Trophoblast cell (in vitro differentiated cells and primary cell): Measurements from ENCODE around the gene LETMD1.
A peak's percentile ranks its signal among the peaks of the same experiment; 100 is the strongest.

Source experiments
- DNase-seq, 2 donors: peaks; one replicate each; pipeline ENCODE4 v3.0.0-alpha.2; 2016
- H2AFZ ChIP-seq: 2 replicates; pipeline ENCODE4 v1.6.1; 2013; ENCODE audit warnings: low read length, moderate library complexity, mild to moderate bottlenecking; ENCODE audit not compliant: insufficient read depth, poor library complexity
- H2AK5ac ChIP-seq: 2 replicates; pipeline ENCODE4 v1.6.1; 2013; ENCODE audit warnings: mild to moderate bottlenecking, low read length
- H2BK120ac ChIP-seq: 2 replicates; pipeline ENCODE4 v1.6.1; 2013; ENCODE audit warnings: low read length, mild to moderate bottlenecking, moderate library complexity; ENCODE audit not compliant: insufficient read depth, poor library complexity
- H2BK12ac ChIP-seq: 2 replicates; pipeline ENCODE4 v1.6.1; 2013; ENCODE audit warnings: mild to moderate bottlenecking, low read length, moderate library complexity
- H2BK5ac ChIP-seq: 2 replicates; pipeline ENCODE4 v1.6.1; 2013; ENCODE audit warnings: low read length, low read depth, moderate library complexity, mild to moderate bottlenecking; ENCODE audit not compliant: poor library complexity
- H3K14ac ChIP-seq: 2 replicates; pipeline ENCODE4 v1.6.1; 2013; ENCODE audit warnings: mild to moderate bottlenecking, low read length
- H3K18ac ChIP-seq: 2 replicates; pipeline ENCODE4 v1.6.1; 2013; ENCODE audit warnings: mild to moderate bottlenecking, low read length
- H3K23ac ChIP-seq: 2 replicates; pipeline ENCODE4 v1.6.1; 2013; ENCODE audit warnings: low read length
- H3K27ac ChIP-seq: 2 replicates; pipeline ENCODE4 v1.5.1; 2013; ENCODE audit warnings: low read depth, mild to moderate bottlenecking, inconsistent platforms, low read length, moderate library complexity
- H3K27me3 ChIP-seq: 2 replicates; pipeline ENCODE4 v1.6.1; 2013; ENCODE audit warnings: inconsistent platforms, mild to moderate bottlenecking, low read length, moderate library complexity; ENCODE audit not compliant: insufficient read depth
- H3K36me3 ChIP-seq, 2 experiments: 1 replicate in 1 of 2; 2 replicates in 1 of 2; pipeline ENCODE4 v1.6.1; 2013; ENCODE audit warnings: low read length in 2 of 2, mild to moderate bottlenecking in 2 of 2, moderate library complexity in 1 of 2; ENCODE audit not compliant: insufficient read depth in 2 of 2, control insufficient read depth in 1 of 2
- H3K4ac ChIP-seq: 2 replicates; pipeline ENCODE4 v1.6.1; 2013; ENCODE audit warnings: low read depth, mild to moderate bottlenecking, low read length, moderate library complexity
- H3K4me1 ChIP-seq, 2 experiments: 1 replicate in 1 of 2; 2 replicates in 1 of 2; pipeline ENCODE4 v1.6.1; 2013; ENCODE audit warnings: low read length in 2 of 2, mild to moderate bottlenecking in 2 of 2, moderate library complexity in 1 of 2; ENCODE audit not compliant: insufficient read depth in 2 of 2, control insufficient read depth in 1 of 2
- H3K4me2 ChIP-seq: 2 replicates; pipeline ENCODE4 v1.6.1; 2013; ENCODE audit warnings: inconsistent platforms, mild to moderate bottlenecking, low read length, moderate library complexity
- H3K4me3 ChIP-seq: 2 replicates; pipeline ENCODE4 v1.5.1; 2013; ENCODE audit warnings: mild to moderate bottlenecking, low read depth, low read length, inconsistent platforms
- H3K79me1 ChIP-seq: one replicate; pipeline ENCODE4 v1.6.1; 2013; ENCODE audit warnings: low read length
- H3K79me2 ChIP-seq: 2 replicates; pipeline ENCODE4 v1.6.1; 2013; ENCODE audit warnings: low read length, mild to moderate bottlenecking; ENCODE audit not compliant: control insufficient read depth, insufficient read depth, poor library complexity
- H3K9ac ChIP-seq: 2 replicates; pipeline ENCODE4 v1.6.1; 2013; ENCODE audit warnings: mild to moderate bottlenecking, low read length
- H3K9me3 ChIP-seq: 2 replicates; pipeline ENCODE4 v1.6.1; 2013; ENCODE audit warnings: low read depth, mild to moderate bottlenecking, control low read depth, inconsistent platforms, low read length; ENCODE audit not compliant: insufficient read depth
- H4K12ac ChIP-seq: 2 replicates; pipeline ENCODE4 v1.6.1; 2013; ENCODE audit warnings: low read depth, mild to moderate bottlenecking, low read length, moderate library complexity
- H4K8ac ChIP-seq: 2 replicates; pipeline ENCODE4 v1.6.1; 2013; ENCODE audit warnings: low read depth, mild to moderate bottlenecking, low read length, moderate library complexity
- H4K91ac ChIP-seq: one replicate; pipeline ENCODE4 v1.6.1; 2013; ENCODE audit warnings: low read depth, mild to moderate bottlenecking, low read length, moderate library complexity
- WGBS: extraction: QIAGEN DNeasy Blood & Tissue Kit; methylation state at CpG from one replicate; pipeline ENCODE4 v1.1.7; 2013; ENCODE audit warnings: missing lambda C conversion rate; ENCODE audit not compliant: insufficient read length, insufficient coverage; ENCODE audit errors: extremely low coverage; 5-methylcytosine and 5-hydroxymethylcytosine counted together

LETMD1 gene

DNA sequence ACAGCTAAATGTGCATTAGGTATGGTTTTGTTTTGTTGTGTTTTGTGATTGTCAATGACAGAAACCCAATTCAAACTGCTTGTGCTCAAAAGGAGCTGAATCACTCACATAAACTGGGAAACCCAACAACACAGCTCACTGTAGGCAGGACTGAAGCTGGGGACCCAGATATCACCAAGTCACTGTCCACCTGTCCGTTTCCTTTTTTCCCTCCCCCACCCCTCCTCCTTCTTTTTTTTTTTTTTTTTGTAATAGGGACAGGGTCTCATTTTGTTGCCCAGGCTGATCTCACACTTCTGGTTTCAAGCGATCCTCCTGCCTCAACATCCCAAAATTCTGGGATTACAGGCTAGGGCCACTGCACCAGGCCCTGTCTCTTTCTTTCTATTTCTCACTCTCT, 15.1 kb upstream of the LETMD1 start:
- no peaks in the 10 kb centered on the region for H3K27me3 ChIP-seq
- H3K36me3 ChIP-seq, result no peaks in the 10 kb centered on the region
- H3K9ac ChIP-seq, result no peak overlapping the region
- no peak overlapping the region for H4K91ac ChIP-seq
- H3K9me3 ChIP-seq, result no peaks in the 10 kb centered on the region
- peaks cover 3% of the 10 kb centered on the region for H3K79me2 ChIP-seq
- H4K8ac ChIP-seq, result peak overlapping the region; percentile 54
- DNase-seq, result no peak
- no peak overlapping the region for H2AK5ac ChIP-seq
- H3K4ac ChIP-seq, result no peak overlapping the region
- H3K4me1 ChIP-seq, result peaks cover 0 to 13% of the 10 kb centered on the region in 2 experiments
- no CpG with 5 or more reads among the region's 2 CpGs for WGBS
- no peak overlapping the region for H2AFZ ChIP-seq
- H3K18ac ChIP-seq, result no peak overlapping the region
- H2BK120ac ChIP-seq, result no peak overlapping the region
- H2BK12ac ChIP-seq, result no peak overlapping the region
- no peak overlapping the region for H4K12ac ChIP-seq
- H3K4me3 ChIP-seq, result no peak overlapping the region
- peaks cover 6% of the 10 kb centered on the region for H3K79me1 ChIP-seq
- H2BK5ac ChIP-seq, result no peak overlapping the region
- no peak overlapping the region for H3K4me2 ChIP-seq
- no peak overlapping the region for H3K27ac ChIP-seq
- H3K23ac ChIP-seq, result no peak overlapping the region
- no peak overlapping the region for H3K14ac ChIP-seq

DNA sequence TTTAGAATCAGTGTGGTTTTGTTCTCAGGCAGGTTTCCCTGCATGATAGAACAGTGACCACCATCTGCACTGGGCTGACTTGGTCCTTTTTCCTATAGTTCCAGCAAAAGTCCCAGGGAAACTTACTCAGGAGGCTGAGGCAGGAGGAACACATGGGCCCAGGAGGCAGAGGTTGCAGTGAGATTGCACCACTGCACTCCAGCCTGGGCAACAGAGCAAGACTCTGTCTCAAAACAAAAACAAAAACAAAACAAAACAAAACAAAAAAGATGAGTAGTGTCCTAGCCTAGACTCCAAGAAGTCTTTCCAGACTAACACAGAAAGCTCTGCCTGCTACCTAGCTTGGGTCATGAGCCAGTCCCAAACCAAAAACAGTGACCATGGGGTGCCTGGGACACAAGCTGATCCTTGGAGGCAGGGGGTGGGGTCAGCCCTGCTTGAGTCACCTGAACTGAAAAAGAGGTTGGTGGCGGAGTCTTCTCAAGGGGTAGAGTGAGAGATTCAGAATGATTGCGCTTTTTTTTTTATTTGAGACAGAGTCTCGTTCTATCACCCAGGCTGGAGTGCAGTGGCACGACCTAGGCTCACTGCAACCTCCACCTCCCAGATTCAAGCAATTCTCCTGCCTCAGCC, 14.6 kb upstream of the LETMD1 start:
- peaks cover 0 to 10% of the 10 kb centered on the region in 2 experiments for H3K4me1 ChIP-seq
- no peak overlapping the region for H3K4me3 ChIP-seq
- H3K9ac ChIP-seq, result no peak overlapping the region
- H4K12ac ChIP-seq, result no peak overlapping the region
- no peak overlapping the region for H3K4me2 ChIP-seq
- no peak overlapping the region for H3K27ac ChIP-seq
- peaks cover 3% of the 10 kb centered on the region for H3K79me1 ChIP-seq
- H3K4ac ChIP-seq, result no peak overlapping the region
- no peaks in the 10 kb centered on the region for H3K9me3 ChIP-seq
- H4K91ac ChIP-seq, result peak overlapping the region; percentile 73
- no peak overlapping the region for H3K23ac ChIP-seq
- no peak overlapping the region for H3K18ac ChIP-seq
- H2AFZ ChIP-seq, result no peak overlapping the region
- H2AK5ac ChIP-seq, result no peak overlapping the region
- no peak overlapping the region for H2BK12ac ChIP-seq
- H2BK5ac ChIP-seq, result no peak overlapping the region
- H4K8ac ChIP-seq, result no peak overlapping the region
- peak overlapping the region; percentile 76 for H2BK120ac ChIP-seq
- DNase-seq, result no peak
- H3K27me3 ChIP-seq, result no peaks in the 10 kb centered on the region
- no CpG with 5 or more reads among the region's 4 CpGs for WGBS
- H3K36me3 ChIP-seq, result no peaks in the 10 kb centered on the region
- no peak overlapping the region for H3K14ac ChIP-seq
- H3K79me2 ChIP-seq, result peaks cover under 1% of the 10 kb centered on the region

- H4K12ac ChIP-seq, result no peak overlapping the region
- no peak overlapping the region for H4K91ac ChIP-seq
- H3K23ac ChIP-seq, result no peak overlapping the region
- H3K4ac ChIP-seq, result no peak overlapping the region
- H3K79me1 ChIP-seq, result no peaks in the 10 kb centered on the region
- H3K27ac ChIP-seq, result no peak overlapping the region
- H2BK12ac ChIP-seq, result no peak overlapping the region
- no peak overlapping the region for H2BK5ac ChIP-seq
- H3K36me3 ChIP-seq, result no peaks in the 10 kb centered on the region
- WGBS, result no CpG with 5 or more reads among the region's 3 CpGs
- H3K27me3 ChIP-seq, result no peaks in the 10 kb centered on the region
- H3K18ac ChIP-seq, result no peak overlapping the region
- no peak overlapping the region for H3K14ac ChIP-seq
- no peak overlapping the region for H2AFZ ChIP-seq
- no peak overlapping the region for H4K8ac ChIP-seq
- H3K4me1 ChIP-seq, result no peaks in the 10 kb centered on the region
- H3K9me3 ChIP-seq, result no peaks in the 10 kb centered on the region
- H3K9ac ChIP-seq, result no peak overlapping the region
- H3K4me2 ChIP-seq, result no peak overlapping the region
- no peak overlapping the region for H2AK5ac ChIP-seq
- no peak overlapping the region for H3K4me3 ChIP-seq
- no peaks in the 10 kb centered on the region for H3K79me2 ChIP-seq
- no peak overlapping the region for H2BK120ac ChIP-seq
- no peak for DNase-seq
Observed at GRCh38 chr12:51036279-51036678, 11.8 kb upstream of the LETMD1 start.

DNA sequence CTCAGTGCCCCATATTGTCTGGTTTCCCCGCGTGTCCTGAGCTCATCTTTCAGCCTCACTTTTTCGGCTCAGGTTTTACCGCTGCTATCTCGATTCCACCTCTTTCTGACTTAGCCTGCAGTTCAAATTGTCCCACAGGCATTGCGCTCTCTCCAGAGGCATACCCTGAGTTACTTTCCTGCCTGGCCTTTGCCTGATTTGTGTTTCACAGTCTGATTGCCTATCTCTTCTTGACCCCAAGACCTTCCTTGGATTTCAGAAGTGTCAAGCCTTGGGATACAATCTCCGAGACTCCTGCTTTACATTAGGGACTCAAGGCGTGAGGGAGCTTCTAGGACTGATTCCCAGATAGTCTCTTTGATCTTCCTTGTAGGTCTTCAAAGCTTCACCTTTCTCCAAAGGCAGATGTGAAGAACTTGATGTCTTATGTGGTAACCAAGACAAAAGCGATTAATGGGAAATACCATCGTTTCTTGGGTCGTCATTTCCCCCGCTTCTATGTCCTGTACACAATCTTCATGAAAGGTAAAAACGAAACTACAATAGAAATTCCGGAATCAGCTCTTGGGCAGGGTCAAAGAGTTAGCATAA, 629 bp downstream of the LETMD1 start:
- Histone ChIP-seq H3K4me3 (peak overlapping the region; percentile 81), H3K4ac (peak overlapping the region; percentile 68), H2BK5ac (peak overlapping the region; percentile 14), H3K18ac (no peak overlapping the region), H3K79me1 (peaks cover 11% of the 10 kb centered on the region), H3K36me3 (no peaks in the 10 kb centered on the region), H3K27me3 (no peaks in the 10 kb centered on the region), H2AFZ (no peak overlapping the region), H2BK12ac (peak overlapping the region; percentile 20), H3K23ac (no peak overlapping the region), H2AK5ac (peak overlapping the region; percentile 24), H3K9me3 (no peaks in the 10 kb centered on the region), H4K12ac (peak overlapping the region; percentile 91), H3K9ac (peak overlapping the region; percentile 84), H3K14ac (peak overlapping the region; percentile 74), H3K4me1 (peaks cover 4 to 6% of the 10 kb centered on the region in 2 experiments), H3K27ac (peak overlapping the region; percentile 57), H4K8ac (peak overlapping the region; percentile 97), H4K91ac (peak overlapping the region; percentile 76), H2BK120ac (peak overlapping the region; percentile 64), H3K79me2 (peaks cover 6% of the 10 kb centered on the region), H3K4me2 (peak overlapping the region; percentile 60)
- peak; percentile 22 to 59 for DNase-seq
- no CpG with 5 or more reads among the region's 14 CpGs for WGBS
